GF-D8 (cell line): ENCODE results near the gene C1QTNF7.

Experiments used
- DNase-seq: peaks from one replicate; lab custom pipeline; 2025; lab: John Stamatoyannopoulos, UW

Gene C1QTNF7

GRCh38 chr4:15414551-15415091, 13.2 kb upstream of the C1QTNF7 start:
- DNase-seq: no peak

- no peak for DNase-seq
Measured at GRCh38 chr4:15416357-15417232, 11.2 kb upstream of the C1QTNF7 start.

GRCh38 chr4:15417233-15417660, 10.6 kb upstream of the C1QTNF7 start:
- no peak for DNase-seq

- DNase-seq: no peak
Measured at GRCh38 chr4:15418956-15419355, 8.9 kb upstream of the C1QTNF7 start.

- no peak for DNase-seq
Measured at GRCh38 chr4:15420642-15421041, 7.2 kb upstream of the C1QTNF7 start.

- no peak for DNase-seq
Measured at GRCh38 chr4:15423285-15423711, 4.5 kb upstream of the C1QTNF7 start.

GRCh38 chr4:15425520-15425919, 2.3 kb upstream of the C1QTNF7 start:
- no peak for DNase-seq

GRCh38 chr4:15427161-15427560, 672 bp upstream of the C1QTNF7 start:
- DNase-seq: no peak

- no peak for DNase-seq
Measured at GRCh38 chr4:15428611-15429010, 778 bp downstream of the C1QTNF7 start.

GRCh38 chr4:15434091-15434490, 6.3 kb downstream of the C1QTNF7 start:
- no peak for DNase-seq

GRCh38 chr4:15434676-15435075, 6.8 kb downstream of the C1QTNF7 start:
- DNase-seq: no peak

GRCh38 chr4:15436513-15436912, 8.7 kb downstream of the C1QTNF7 start:
- DNase-seq: no peak

- no peak for DNase-seq
Measured at GRCh38 chr4:15438939-15439524, 11.2 kb downstream of the C1QTNF7 start.

GRCh38 chr4:15443371-15444160, 15.7 kb downstream of the C1QTNF7 start:
- no peak for DNase-seq

- no peak for DNase-seq
Measured at GRCh38 chr4:15444276-15444675, 16.4 kb downstream of the C1QTNF7 start.

- no peak for DNase-seq
Measured at GRCh38 chr4:15444879-15445547, 17.2 kb downstream of the C1QTNF7 start.

- DNase-seq: peak; percentile 38
Measured at GRCh38 chr4:15451181-15451865, 23.5 kb downstream of the C1QTNF7 start.

GRCh38 chr4:15451866-15452765, 24.3 kb downstream of the C1QTNF7 start:
- DNase-seq: no peak

- no peak for DNase-seq
Measured at GRCh38 chr4:15455290-15455689, 27.5 kb downstream of the C1QTNF7 start.
